Stimulated activated CD8-positive, alpha-beta memory T cell treated with anti-CD3 and anti-CD28 coated beads, Interleukin-4, amount 100 ng/mL, for 48 hours (primary cell): ENCODE measurements around the gene SLC2A4.

ENCODE experiments used
- DNase-seq: peaks from one replicate; pipeline ENCODE4 v3.0.0-alpha.2; 2020

SLC2A4 gene

GRCh38 chr17:7307686-7308624 lies 26.4 kb downstream of the SLC2A4 start:
- peak; percentile 58 for DNase-seq

GRCh38 chr17:7308625-7309433 lies 27.3 kb downstream of the SLC2A4 start:
- peak; percentile 83 for DNase-seq

GRCh38 chr17:7309628-7310027 lies 28.1 kb downstream of the SLC2A4 start:
- no peak for DNase-seq

DNA sequence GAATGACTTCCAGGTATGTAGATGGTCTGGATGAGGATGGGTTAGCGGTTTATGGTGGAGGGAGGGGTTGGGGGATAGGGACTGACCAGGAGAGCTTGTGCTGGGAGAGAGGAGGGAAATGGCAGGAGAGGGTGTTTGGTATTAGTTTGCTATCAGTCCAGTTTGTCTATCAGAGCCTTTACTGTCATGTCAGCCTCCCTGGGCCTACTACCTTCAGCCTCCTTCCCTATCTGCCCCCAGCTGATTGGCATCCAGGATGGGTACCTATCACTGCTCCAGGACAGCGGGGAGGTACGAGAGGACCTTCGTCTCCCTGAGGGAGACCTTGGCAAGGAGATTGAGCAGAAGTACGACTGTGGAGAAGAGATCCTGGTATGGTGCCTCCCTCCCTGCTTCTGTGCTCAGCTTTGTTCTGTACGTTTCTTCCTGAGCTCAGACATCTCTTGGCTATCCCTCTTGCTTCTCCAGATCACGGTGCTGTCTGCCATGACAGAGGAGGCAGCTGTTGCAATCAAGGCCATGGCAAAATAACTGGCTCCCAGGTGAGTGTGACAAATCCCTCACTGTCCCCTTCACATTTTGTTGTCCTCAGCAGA lies 29.7 kb downstream of the SLC2A4 start:
- no peak for DNase-seq

- DNase-seq: no peak
These were observed 31.0 kb downstream of the SLC2A4 start for GRCh38 chr17:7312432-7313087.

DNA sequence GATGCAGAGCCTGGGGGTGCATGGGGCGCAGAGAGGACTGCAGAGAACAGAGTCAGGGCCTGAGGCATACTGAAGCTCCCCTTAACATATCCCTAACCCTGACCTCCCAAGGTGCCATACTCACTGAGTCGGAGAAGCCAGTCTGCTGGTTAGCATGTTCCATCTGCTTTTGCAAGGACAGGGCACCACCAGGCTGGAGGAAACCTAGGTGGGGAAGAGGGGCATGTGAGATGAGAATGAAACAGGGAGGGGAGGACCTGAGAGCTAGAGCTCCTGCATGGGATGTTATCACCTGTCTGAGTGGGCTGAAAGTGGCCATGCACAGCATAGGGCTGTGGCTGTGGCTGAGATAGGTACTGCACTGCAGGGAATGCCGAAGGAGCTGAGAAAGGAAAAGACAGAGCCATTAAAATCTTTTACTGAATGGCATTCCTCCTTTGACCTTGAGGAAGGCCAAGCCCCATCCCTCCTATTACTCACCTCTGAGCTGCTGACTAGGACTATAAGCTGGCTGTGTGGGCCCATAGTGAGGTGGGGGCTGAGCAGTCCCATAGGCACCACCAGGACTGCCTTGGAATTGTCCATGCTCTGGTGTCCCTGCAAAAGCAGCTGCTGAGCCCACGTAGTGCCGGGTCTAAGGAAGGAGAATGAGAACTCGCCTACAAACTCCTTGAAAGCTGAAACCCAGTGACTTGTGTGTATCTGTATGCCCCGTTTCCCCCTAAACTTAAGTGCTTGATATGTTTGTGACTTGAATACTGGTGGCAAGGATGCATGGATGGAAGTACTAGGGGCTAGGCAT lies 31.8 kb downstream of the SLC2A4 start:
- DNase-seq: peak; percentile 49

GRCh38 chr17:7313890-7314718 lies 32.6 kb downstream of the SLC2A4 start:
- peak; percentile 45 for DNase-seq

DNA sequence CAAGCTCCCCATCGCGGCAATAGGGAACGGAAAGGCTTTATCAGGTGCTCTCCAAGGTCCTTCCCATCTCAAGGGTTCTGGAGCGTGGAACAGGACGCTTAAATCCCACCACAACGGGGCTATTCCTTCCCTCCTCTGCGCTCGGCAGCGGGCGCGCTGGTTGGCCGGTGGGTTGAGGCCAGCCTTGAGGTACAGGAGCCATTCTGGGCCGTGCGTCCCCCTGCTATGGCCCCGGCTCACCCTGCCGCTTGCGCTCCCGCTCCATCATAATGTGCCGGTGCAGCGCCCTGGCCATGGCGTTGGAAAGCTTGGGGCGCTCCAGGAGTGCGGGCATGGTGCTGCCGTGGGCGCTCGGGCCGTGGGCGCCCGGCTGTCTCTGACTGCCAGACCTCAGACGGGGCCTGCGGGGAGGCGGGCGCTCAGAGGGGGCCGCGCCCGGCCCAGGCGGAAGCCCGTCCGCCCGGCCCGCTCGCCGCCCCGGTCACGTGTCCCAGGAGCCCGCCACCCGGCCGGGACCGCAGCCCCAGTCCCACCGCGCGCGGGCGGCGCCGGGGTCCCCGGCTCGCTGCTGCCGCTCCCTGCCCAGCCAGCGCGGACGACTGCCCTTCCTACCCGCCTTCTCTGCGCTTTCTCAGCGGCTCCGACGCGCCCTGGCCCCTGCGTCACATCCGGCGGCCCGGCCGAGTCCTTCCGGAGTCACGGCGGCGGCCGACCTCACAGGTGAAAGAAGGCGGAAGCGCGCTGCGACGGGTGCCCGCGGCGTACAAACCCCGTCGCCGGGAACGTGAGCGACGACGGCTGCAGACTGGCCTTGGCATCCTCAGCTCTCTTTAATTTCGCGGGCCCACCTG lies 33.4 kb downstream of the SLC2A4 start, which contains the start of gene GPS2:
Gene GPS2, minus strand, starts transcription at position 642 of the 851 bp plus-strand sequence. Its CDS starts 308 bp downstream, at position 334.
- DNase-seq: peak; percentile 96

DNA sequence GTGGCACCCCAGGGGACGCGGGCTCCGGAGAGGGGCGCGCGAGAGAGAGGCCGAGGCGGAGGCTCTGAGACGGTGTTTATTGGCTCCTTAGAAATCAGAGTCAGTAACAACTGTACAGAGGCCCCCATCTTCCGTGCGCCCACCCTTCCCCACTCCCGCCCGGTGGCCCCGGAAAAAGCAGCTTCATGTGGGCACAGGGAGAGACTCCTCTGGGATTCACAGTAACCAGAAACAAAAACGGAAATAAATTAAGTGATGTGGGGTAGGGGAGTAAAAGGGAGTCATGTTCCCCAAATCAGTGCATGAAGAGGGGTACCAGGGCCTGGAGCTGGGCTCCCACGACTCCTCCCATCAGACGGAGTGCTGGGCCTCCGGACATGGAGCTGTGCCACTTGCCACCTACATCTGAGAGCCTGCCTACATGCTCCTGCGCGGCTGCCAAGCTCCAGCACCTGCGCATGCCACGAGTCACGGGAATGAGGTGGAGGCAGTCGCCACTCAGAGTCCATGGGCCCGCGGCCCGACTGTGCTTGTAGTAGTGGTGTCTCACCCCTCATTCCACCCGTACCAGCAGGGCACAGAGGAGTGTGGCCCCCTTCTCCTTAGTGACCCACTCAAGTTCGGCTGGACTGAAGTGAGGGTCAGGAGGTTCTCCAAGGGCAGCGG lies 34.2 kb downstream of the SLC2A4 start:
- no peak for DNase-seq

DNA sequence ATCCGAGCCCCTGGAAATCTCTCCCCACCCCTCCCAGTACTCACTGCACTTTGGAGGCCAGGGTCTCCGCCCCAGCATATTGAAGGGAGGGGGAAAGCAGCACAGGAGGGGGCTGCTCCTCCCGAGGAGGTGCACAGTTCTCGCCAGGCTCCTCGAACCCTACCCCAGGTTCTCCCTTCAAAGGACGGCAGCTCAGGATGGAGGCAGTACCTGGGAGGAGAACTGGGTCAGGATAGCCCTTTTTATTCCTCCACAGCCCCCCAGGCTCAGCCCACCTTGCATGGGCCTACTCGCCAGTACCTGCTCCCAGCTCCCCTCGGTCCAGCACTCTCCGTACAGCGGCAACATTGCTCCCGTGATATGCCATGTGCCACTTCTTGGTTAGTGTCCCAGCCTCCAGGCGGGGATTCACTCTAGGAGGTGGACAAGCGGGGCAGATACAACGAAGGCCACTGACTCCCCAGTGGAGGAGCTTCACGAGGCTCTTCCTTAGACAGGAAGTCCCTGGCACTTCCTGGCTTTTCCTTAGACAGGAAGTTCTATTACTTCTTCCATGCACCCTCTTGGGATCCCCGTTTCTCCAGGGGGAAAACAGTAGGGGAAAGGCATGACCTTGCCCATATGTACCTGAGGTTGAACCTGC lies 35.8 kb downstream of the SLC2A4 start:
- DNase-seq: no peak

DNA sequence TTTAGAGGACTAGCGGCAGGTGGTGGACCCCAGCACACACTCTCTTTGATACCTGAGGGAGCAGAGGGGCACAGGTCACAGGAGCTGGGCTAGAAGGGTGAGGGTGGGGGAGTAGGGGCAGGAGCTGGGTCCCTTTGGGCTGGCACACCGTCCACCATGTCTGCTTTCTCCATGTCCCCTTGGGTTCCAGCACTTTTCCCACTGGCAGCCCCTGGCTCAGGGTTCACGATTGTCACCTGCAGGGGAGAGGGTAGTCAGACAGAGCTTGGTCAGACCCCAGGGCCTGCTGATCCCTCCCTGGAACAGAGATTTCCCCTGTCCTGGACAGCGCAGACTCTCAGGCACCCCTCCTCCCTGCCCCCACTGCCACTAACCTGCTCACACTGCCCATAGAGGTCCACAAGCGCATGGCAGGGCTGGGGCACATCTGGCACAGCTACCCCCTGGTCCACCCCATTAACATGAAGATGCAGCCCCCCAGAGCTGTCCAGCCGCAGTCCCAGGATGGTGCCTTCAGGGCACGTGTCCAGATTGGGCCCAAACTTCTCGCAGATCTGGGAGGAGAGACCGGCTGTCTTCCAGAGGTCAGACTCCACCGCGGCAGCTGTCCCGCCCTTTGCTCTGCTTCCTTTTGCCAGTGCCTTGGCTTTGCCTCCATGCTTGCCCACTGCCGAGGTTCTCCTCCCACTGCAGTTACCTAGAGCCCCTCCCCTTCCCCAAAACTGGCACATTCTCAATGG lies 36.8 kb downstream of the SLC2A4 start:
- no peak for DNase-seq

- DNase-seq: no peak
These were observed 39.9 kb downstream of the SLC2A4 start for GRCh38 chr17:7321466-7321865.

DNA sequence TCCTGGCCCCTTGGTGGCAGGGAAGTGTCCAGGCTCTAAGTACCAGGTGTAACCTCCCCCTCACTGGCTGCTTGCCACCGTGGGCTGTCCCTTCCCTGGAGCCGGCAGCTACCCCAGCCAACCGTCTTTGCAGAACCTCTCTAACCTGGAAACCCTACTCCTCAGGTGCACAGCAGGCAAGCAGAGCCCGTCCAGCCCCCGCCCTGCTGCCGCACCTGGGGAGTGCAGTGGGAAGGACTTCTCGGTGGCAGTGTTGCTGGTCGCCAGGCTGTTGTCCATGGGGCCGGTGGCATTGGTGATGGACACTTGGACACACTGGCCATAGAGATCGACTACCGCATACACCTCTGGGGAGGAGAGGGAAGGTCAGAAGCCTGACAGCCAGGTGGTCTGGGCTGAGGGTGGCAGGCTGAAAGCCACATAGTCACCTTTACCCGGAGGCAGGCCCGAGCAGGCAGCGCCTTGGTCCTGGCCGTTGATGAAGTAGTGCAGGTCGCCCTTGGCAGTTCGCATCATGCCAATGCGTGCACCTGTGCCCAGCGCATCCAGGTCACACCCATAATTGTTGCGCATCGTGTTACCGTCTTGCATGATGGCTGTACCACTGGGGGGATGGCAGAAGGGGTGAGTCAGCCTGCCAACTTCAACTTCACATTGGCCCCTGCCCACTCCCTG lies 41.1 kb downstream of the SLC2A4 start:
- DNase-seq: no peak

DNA sequence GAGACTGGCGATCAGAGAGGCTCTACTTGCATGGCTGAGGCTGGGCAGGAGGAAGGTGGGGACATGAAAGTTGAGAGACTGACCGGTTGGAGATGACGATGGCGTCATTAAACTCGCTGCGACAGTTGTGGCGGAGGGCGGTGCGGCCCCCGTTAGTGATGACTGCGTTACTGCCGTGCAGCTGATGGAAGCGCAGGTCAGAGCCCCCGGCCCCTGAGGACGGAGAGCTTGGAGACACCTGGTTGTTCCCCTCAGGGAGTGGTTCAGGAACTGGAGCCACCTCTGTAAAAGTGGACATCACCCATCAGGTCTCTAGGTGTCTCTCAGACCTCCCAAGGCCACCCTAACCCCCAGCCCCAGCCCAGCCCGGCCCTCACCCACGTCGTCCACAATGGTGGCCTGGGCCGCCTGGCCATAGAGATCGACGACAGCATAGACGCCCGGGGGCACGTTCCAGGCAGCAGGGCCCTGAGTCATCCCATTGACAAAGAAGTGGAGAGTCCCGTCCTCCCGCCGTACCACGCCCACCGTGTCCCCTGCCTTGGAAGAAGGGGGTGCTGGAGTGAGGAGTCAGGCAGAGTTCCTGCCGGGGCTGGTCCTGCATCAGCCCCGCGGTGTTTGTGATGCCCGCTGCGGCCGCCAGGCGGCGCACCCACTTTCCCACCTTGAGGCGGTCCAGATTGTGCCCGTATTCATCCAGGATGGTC lies 42.4 kb downstream of the SLC2A4 start:
- peak; percentile 86 for DNase-seq

- no peak for DNase-seq
These were observed 42.9 kb downstream of the SLC2A4 start for GRCh38 chr17:7324438-7324779.

- no peak for DNase-seq
These were observed 43.6 kb downstream of the SLC2A4 start for GRCh38 chr17:7325031-7325528.

DNA sequence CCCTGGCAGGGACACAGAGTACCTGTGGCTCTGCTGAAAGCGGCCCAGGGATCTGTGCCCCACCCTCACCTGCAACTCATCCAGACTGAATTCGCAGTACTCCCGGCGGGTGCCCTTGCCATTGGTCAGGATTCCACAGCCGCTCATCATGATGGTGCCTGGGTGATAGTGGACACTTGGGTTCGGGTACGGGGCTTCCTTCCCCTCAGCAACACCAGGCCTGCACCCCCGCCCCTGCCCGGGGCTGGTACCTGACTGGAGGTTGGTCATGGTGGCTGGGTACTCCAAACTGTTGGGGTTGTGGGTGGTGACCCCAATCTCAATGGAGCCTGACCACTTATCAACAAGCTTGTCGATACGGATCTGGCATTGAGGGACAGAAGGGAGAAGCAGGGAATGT lies 44.7 kb downstream of the SLC2A4 start:
- no peak for DNase-seq
